K562 (cell line): ENCODE data around the gene S100A2. TPM values are rescaled to one million over a fixed set of nuclear protein-coding genes. Genes with fewer than 3 reads are reported as not detected.
"Not testable (repeated sequence)": the region's sequence is repeated elsewhere in the genome, so short reads cannot be mapped to it uniquely, and the experiment has no call there.

Experiments
- ATAC-seq: fragments of 200-7000 bp; cut with Tn5 transposase; 3 replicates; pipeline ENCODE4 v1.9.1; 2020; ENCODE audit warnings: moderate library complexity
- BruUV-seq: library from RNA; stranded (reverse); fragments of 400-500 nt; replicated peaks from 2 replicates; lab custom pipeline; 2021; lab: Mats Ljungman, UMichigan
- CTCF ChIA-PET: fragments of 300-600 bp; formaldehyde crosslinking; extraction: SDS; loops from one replicate; lab custom pipeline; 2021; ENCODE audit warnings: low intra/inter-chr PET ratio; lab: Yijun Ruan, JAX
- POLR2A ChIA-PET: fragments of 300-600, 350-650 bp; sonication (Branson Sonifier 250); formaldehyde crosslinking; extraction: SDS; loops from one replicate; lab custom pipeline; 2021; ENCODE audit warnings: antibody characterized with exemption, inconsistent platforms; lab: Yijun Ruan, JAX
- DNase-seq, 4 experiments: peaks; one replicate each; pipeline versions ENCODE4 v3.0.0 to v3.0.0-alpha.2; 2011 to 2018; ENCODE audit warnings: low spot score in 3 of 4, mixed read lengths in 3 of 4; ENCODE audit errors: extremely low read depth in 1 of 4
- FAIRE-seq: peaks from 2 replicates; lab custom pipeline; 2011; peaks lifted over from hg19 to GRCh38; lab: Jason Lieb, UNC
- H2AFZ ChIP-seq: 2 replicates; pipeline ENCODE4 v1.6.0; 2011; ENCODE audit warnings: low read depth, low read length, control low read depth, inconsistent platforms
- H3K27ac ChIP-seq: fragments of 200-600 bp; 3 replicates; pipeline ENCODE4 v1.8.0; 2011; ENCODE audit warnings: low read depth, mild to moderate bottlenecking, control low read depth, inconsistent platforms, low read length, moderate library complexity, mixed read lengths; ENCODE audit errors: extremely low read depth
- H3K27me3 ChIP-seq, 2 experiments: fragments of 300-600 bp in 1 of 2; 2 replicates in 1 of 2; 3 replicates in 1 of 2; pipeline versions ENCODE4 v1.6.0 to v1.8.0; 2011; ENCODE audit warnings: inconsistent platforms in 2 of 2, low read length in 2 of 2, mild to moderate bottlenecking in 1 of 2, mixed read lengths in 1 of 2, moderate library complexity in 1 of 2; ENCODE audit not compliant: control insufficient read depth in 2 of 2, insufficient read depth in 2 of 2
- H3K36me3 ChIP-seq: fragments of 300-600 bp; 3 replicates; pipeline ENCODE4 v1.8.0; 2011; ENCODE audit warnings: mild to moderate bottlenecking, low read length, inconsistent platforms; ENCODE audit not compliant: control insufficient read depth, insufficient read depth
- H3K4me1 ChIP-seq, 2 experiments: fragments of 200-600 bp in 1 of 2; replicated peaks in 1 of 2; 2 replicates in 1 of 2; 3 replicates in 1 of 2; pipeline versions ENCODE4 v1.5.1 to v1.8.0; 2011; ENCODE audit warnings: inconsistent platforms in 2 of 2, low read length in 2 of 2, mild to moderate bottlenecking in 1 of 2, mixed read lengths in 1 of 2, moderate library complexity in 1 of 2; ENCODE audit not compliant: control insufficient read depth in 2 of 2, insufficient read depth in 2 of 2
- H3K4me2 ChIP-seq: 2 replicates; pipeline ENCODE4 v1.6.1; 2011; ENCODE audit warnings: low read length, control low read depth, inconsistent platforms, mixed read lengths; ENCODE audit not compliant: insufficient read depth
- H3K4me3 ChIP-seq: fragments of 200-600 bp; sonication (generic), shearing (Covaris generic); 2 replicates; pipeline ENCODE4 v1.5.1; 2016; ENCODE audit warnings: control low read depth, inconsistent platforms
- H3K79me2 ChIP-seq: fragments of 200-600 bp; 3 replicates; pipeline ENCODE4 v1.8.0; 2011; ENCODE audit warnings: low read length, inconsistent platforms; ENCODE audit not compliant: control insufficient read depth, insufficient read depth
- H3K9ac ChIP-seq, 2 experiments: 2 replicates each; pipeline versions ENCODE4 v1.6.0 to v1.6.1; 2011; ENCODE audit warnings: low read depth in 2 of 2, low read length in 2 of 2, control low read depth in 1 of 2, inconsistent platforms in 1 of 2, mild to moderate bottlenecking in 1 of 2, mixed read lengths in 1 of 2; ENCODE audit not compliant: insufficient read depth in 1 of 2
- H3K9me1 ChIP-seq: one replicate; pipeline ENCODE4 v1.6.0; 2011; ENCODE audit warnings: inconsistent platforms, mild to moderate bottlenecking, low read length, moderate library complexity; ENCODE audit not compliant: control insufficient read depth, insufficient read depth
- H3K9me3 ChIP-seq: replicated peaks from 2 replicates; pipeline ENCODE4 v1.5.1; 2011; ENCODE audit warnings: low read depth, low read length, inconsistent platforms; ENCODE audit not compliant: control insufficient read depth, insufficient read depth
- H4K20me1 ChIP-seq: replicated peaks from 2 replicates; pipeline ENCODE4 v1.6.1; 2011; ENCODE audit warnings: low read length, inconsistent platforms, mixed read lengths; ENCODE audit not compliant: control insufficient read depth, insufficient read depth
- CBFA2T3 ChIP-seq: fragments of 450-650 bp; IDR thresholded peaks from 2 replicates; pipeline ENCODE4 v1.6.1; 2017
- PML ChIP-seq: IDR thresholded peaks from 2 replicates; pipeline ENCODE4 v1.6.1; 2012; ENCODE audit warnings: low read length, inconsistent platforms
- SIN3A ChIP-seq, 2 experiments: fragments of 150-350 bp in 1 of 2; IDR thresholded peaks; 2 replicates each; pipeline ENCODE4 v1.6.1; 2011 to 2016; ENCODE audit warnings: borderline replicate concordance in 2 of 2, low read depth in 2 of 2, low read length in 2 of 2, mild to moderate bottlenecking in 2 of 2, moderate library complexity in 2 of 2; ENCODE audit not compliant: control insufficient read depth in 1 of 2
- WGBS: fragments of 100-300 bp; shearing (Covaris generic); methylation state at CpG from one replicate; pipeline ENCODE4 v1.1.6; 2016; ENCODE audit warnings: low coverage, mixed read lengths; ENCODE audit not compliant: insufficient coverage; ENCODE audit errors: missing lambda C conversion rate; 5-methylcytosine and 5-hydroxymethylcytosine counted together
- in situ Hi-C: fragments of 300-500 bp; cut with MboI; formaldehyde crosslinking; loops from 4 replicates; pipeline ENCODE4 v1.15.0; 2018; ENCODE audit warnings: inconsistent platforms, mixed read lengths
- intact Hi-C: fragments of 100-400 bp; cut with micrococcal nuclease; formaldehyde crosslinking; loops from 2 replicates; pipeline ENCODE4 v1.14.2; 2022
- polyA plus RNA-seq, 8 experiments: library from polyadenylated mRNA; depleted of rRNA in 4 of 8; stranded (reverse) in 5 of 8; unstranded in 3 of 8; fragments of >200 nt; fragmentation: Nextera tagmentation in 2 of 8; fragmentation: Illumina TruSeq in 1 of 8; extraction: Ambion mirVana in 2 of 8; extraction: Trizol in 1 of 8; gene quantifications; 2 replicates each; pipeline versions ENCODE4 v1.2.1 to v1.2.3, GENCODE V29; 2011 to 2014; ENCODE audit warnings: inconsistent platforms in 1 of 8, missing spikeins in 1 of 8
- total RNA-seq, 7 experiments: library from RNA; depleted of rRNA in 6 of 7; stranded (reverse); fragments of >200 nt in 6 of 7; fragmentation: Illumina TruSeq in 2 of 7; extraction: Trizol in 2 of 7; gene quantifications; 2 replicates each; pipeline versions ENCODE4 v1.2.1 to v1.2.3, GENCODE V29; 2011 to 2021; ENCODE audit warnings: low replicate concordance in 1 of 7

The S100A2 gene
- total and polyA plus RNA-seq, 9 of the 15 experiments (the other 6 are each of a cell fraction or from before 2014, with no cell fraction given): 0.28 to 0.65 (median 0.44) TPM; not detected in 4

DNA sequence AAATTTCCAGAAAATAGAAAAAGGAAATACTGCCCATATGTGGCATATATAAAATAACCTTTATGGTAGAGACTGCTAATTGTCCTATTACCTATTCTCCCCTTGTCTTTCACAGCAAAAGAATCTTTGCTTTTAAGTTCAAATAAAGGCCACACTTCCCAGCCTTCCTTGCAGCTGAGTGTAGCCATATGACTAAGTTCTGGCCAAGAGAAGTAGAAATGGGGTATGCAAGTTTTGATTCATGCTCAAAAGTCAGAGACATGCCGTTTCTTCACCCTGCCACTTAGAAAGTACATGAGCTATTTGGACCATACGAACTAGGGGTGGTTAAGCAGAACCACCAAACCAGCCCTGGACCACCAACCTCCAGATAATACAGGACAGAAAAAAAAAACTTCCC lies 18.3 kb upstream of the S100A2 start (continued):
- TF ChIP-seq SIN3A (IDR thresholded peaks at IDR 0.05; ENCODE audit: borderline replicate concordance in 2 of 2, control insufficient read depth in 1 of 2, low read depth in 2 of 2, low read length in 2 of 2) (no peak), PML (no peak)

- H3K4me1 ChIP-seq, H3K27ac ChIP-seq, in situ Hi-C loops, H2AFZ ChIP-seq, H3K4me2 ChIP-seq, H3K9me3 ChIP-seq, ATAC-seq, H3K79me2 ChIP-seq, H3K36me3 ChIP-seq, BruUV-seq, H3K27me3 ChIP-seq, intact Hi-C loops, DNase-seq, H3K4me3 ChIP-seq, H3K9me1 ChIP-seq, H4K20me1 ChIP-seq, FAIRE-seq, H3K9ac ChIP-seq: not testable (repeated sequence)
- CTCF ChIA-PET: interaction anchor here (0.7 kb wide), 1 partner anchor 11 kb away, joined by 3 read pairs; no protein-coding TSS in a partner anchor
- TF ChIP-seq CBFA2T3: peak; percentile 51
- WGBS: 14% methylated on average over 1 of the region's 3 CpGs
- POLR2A ChIA-PET: interaction anchor here (1.3 kb wide), 1 partner anchor 9 kb away, joined by 4 read pairs; no protein-coding TSS in a partner anchor
These were observed 17.9 kb upstream of the S100A2 start for GRCh38 chr1:153583514-153583913.

- H3K9me3 ChIP-seq, H3K4me3 ChIP-seq, H3K79me2 ChIP-seq, intact Hi-C loops, in situ Hi-C loops, H3K36me3 ChIP-seq, H3K9ac ChIP-seq, H3K4me2 ChIP-seq, BruUV-seq, H3K4me1 ChIP-seq, H2AFZ ChIP-seq, FAIRE-seq, CTCF ChIA-PET, H3K27me3 ChIP-seq, DNase-seq, H4K20me1 ChIP-seq, H3K9me1 ChIP-seq, H3K27ac ChIP-seq, ATAC-seq: not testable (repeated sequence)
- 20% methylated on average over 1 of the region's 34 CpGs for WGBS
- POLR2A ChIA-PET: interaction anchor here (1.3 kb wide), 1 partner anchor 10 kb away, joined by 4 read pairs; no protein-coding TSS in a partner anchor
These were observed 17.2 kb upstream of the S100A2 start for GRCh38 chr1:153582836-153583235.
